IMR-90 (cell line): Measurements from ENCODE around the gene PPP1R15A. TPM values are rescaled to one million over a fixed set of nuclear protein-coding genes. Genes with fewer than 3 reads are reported as not detected.

Experiments used
- ATAC-seq: fragments of 200-7000 bp; cut with Tn5 transposase; 2 replicates; pipeline ENCODE4 v1.9.1; 2020; ENCODE audit warnings: low read depth, mild to moderate bottlenecking, moderate library complexity
- BruUV-seq: library from RNA; stranded (reverse); fragments of 400-500 nt; replicated peaks from 2 replicates; lab custom pipeline; 2021; lab: Mats Ljungman, UMichigan
- CTCF ChIA-PET: fragments of 300-600 bp; formaldehyde crosslinking; extraction: SDS; loops from one replicate; lab custom pipeline; 2021; ENCODE audit warnings: antibody characterized with exemption; lab: Yijun Ruan, JAX
- POLR2A ChIA-PET: fragments of 300-600 bp; sonication (Branson Sonifier 250); formaldehyde crosslinking; loops from one replicate; lab custom pipeline; 2022; ENCODE audit warnings: antibody characterized with exemption; ENCODE audit not compliant: unreplicated experiment; lab: Charles Lee
- DNase-seq: peaks from one replicate; pipeline ENCODE4 v3.0.0; 2013
- H2AFZ ChIP-seq: replicated peaks from 2 replicates; pipeline ENCODE3; 2013; ENCODE audit warnings: low read length, mild to moderate bottlenecking; ENCODE audit not compliant: poor library complexity
- H2AK5ac ChIP-seq: 2 replicates; pipeline ENCODE4 v1.6.1; 2013; ENCODE audit warnings: low read depth, low read length, inconsistent platforms
- H2AK9ac ChIP-seq: replicated peaks from 2 replicates; pipeline ENCODE3; 2013; ENCODE audit warnings: mild to moderate bottlenecking, low read depth, low read length, moderate library complexity; ENCODE audit not compliant: poor library complexity
- H2BK120ac ChIP-seq: 2 replicates; pipeline ENCODE4 v1.6.1; 2013; ENCODE audit warnings: low read depth, low read length, inconsistent platforms
- H2BK15ac ChIP-seq: 3 replicates; pipeline ENCODE4 v1.6.1; 2013; ENCODE audit warnings: low read depth, low read length, inconsistent platforms
- H2BK20ac ChIP-seq: 2 replicates; pipeline ENCODE4 v1.6.1; 2013; ENCODE audit warnings: low read depth, mild to moderate bottlenecking, inconsistent platforms, low read length, moderate library complexity
- H2BK5ac ChIP-seq: 2 replicates; pipeline ENCODE4 v1.6.1; 2013; ENCODE audit warnings: mild to moderate bottlenecking, low read depth, low read length, inconsistent platforms; ENCODE audit not compliant: poor library complexity, severe bottlenecking
- H3K14ac ChIP-seq: replicated peaks from 2 replicates; pipeline ENCODE4 v1.6.1; 2013; ENCODE audit warnings: low read depth, low read length, inconsistent platforms
- H3K18ac ChIP-seq: 2 replicates; pipeline ENCODE4 v1.6.1; 2013; ENCODE audit warnings: low read depth, low read length, control low read depth
- H3K23ac ChIP-seq: 2 replicates; pipeline ENCODE4 v1.6.1; 2013; ENCODE audit warnings: low read depth, low read length, inconsistent platforms
- H3K27ac ChIP-seq: 2 replicates; pipeline ENCODE4 v1.5.1; 2013; ENCODE audit warnings: mild to moderate bottlenecking, control low read depth, low read length; ENCODE audit not compliant: insufficient read depth
- H3K27me3 ChIP-seq: 2 replicates; pipeline ENCODE4 v1.6.1; 2013; ENCODE audit warnings: low read length; ENCODE audit not compliant: control insufficient read depth, insufficient read depth
- H3K36me3 ChIP-seq: 2 replicates; pipeline ENCODE4 v1.6.1; 2013; ENCODE audit warnings: low read length, mixed read lengths; ENCODE audit not compliant: control insufficient read depth, insufficient read depth
- H3K4ac ChIP-seq: 2 replicates; pipeline ENCODE4 v1.6.1; 2013; ENCODE audit warnings: low read depth, low read length, inconsistent platforms
- H3K4me1 ChIP-seq: 2 replicates; pipeline ENCODE4 v1.6.1; 2013; ENCODE audit warnings: low read length, mixed read lengths; ENCODE audit not compliant: control insufficient read depth, insufficient read depth
- H3K4me2 ChIP-seq: 2 replicates; pipeline ENCODE4 v1.6.1; 2013; ENCODE audit warnings: low read depth, mild to moderate bottlenecking, control low read depth, low read length, moderate library complexity
- H3K4me3 ChIP-seq: 2 replicates; pipeline ENCODE4 v1.5.1; 2013; ENCODE audit warnings: low read depth, mild to moderate bottlenecking, control low read depth, low read length, moderate library complexity; ENCODE audit not compliant: insufficient read depth
- H3K56ac ChIP-seq: 2 replicates; pipeline ENCODE4 v1.6.1; 2013; ENCODE audit warnings: low read length, inconsistent platforms; ENCODE audit not compliant: insufficient read depth; ENCODE audit errors: extremely low read depth
- H3K79me1 ChIP-seq, 2 experiments: 2 replicates each; pipeline ENCODE4 v1.6.1; 2013; ENCODE audit warnings: low read length in 2 of 2, inconsistent platforms in 1 of 2, low read depth in 1 of 2
- H3K9ac ChIP-seq: 2 replicates; pipeline ENCODE4 v1.6.1; 2013; ENCODE audit warnings: low read depth, low read length, control low read depth
- H3K9me1 ChIP-seq: 2 replicates; pipeline ENCODE4 v1.6.1; 2013; ENCODE audit warnings: low read length, inconsistent platforms; ENCODE audit not compliant: insufficient read depth
- H3K9me3 ChIP-seq: 2 replicates; pipeline ENCODE4 v1.6.1; 2013; ENCODE audit warnings: low read length; ENCODE audit not compliant: control insufficient read depth, insufficient read depth
- H4K20me1 ChIP-seq: 2 replicates; pipeline ENCODE4 v1.6.1; 2013; ENCODE audit warnings: low read length, inconsistent platforms; ENCODE audit not compliant: insufficient read depth
- H4K5ac ChIP-seq: 2 replicates; pipeline ENCODE4 v1.6.1; 2013; ENCODE audit warnings: mild to moderate bottlenecking, low read depth, low read length, control low read depth
- H4K8ac ChIP-seq, 2 experiments: 2 replicates each; pipeline ENCODE4 v1.6.1; 2013; ENCODE audit warnings: low read depth in 2 of 2, low read length in 2 of 2, control low read depth in 1 of 2, inconsistent platforms in 1 of 2
- H4K91ac ChIP-seq: 2 replicates; pipeline ENCODE4 v1.6.1; 2013; ENCODE audit warnings: low read depth, low read length, inconsistent platforms; ENCODE audit not compliant: insufficient read depth
- BHLHE40 ChIP-seq: fragments of 150-350 bp; IDR thresholded peaks from 2 replicates; pipeline ENCODE4 v1.6.1; 2016; ENCODE audit warnings: mild to moderate bottlenecking, low read depth, low read length
- FOS ChIP-seq: fragments of 150-350 bp; IDR thresholded peaks from 2 replicates; pipeline ENCODE4 v1.6.1; 2016; ENCODE audit warnings: low read depth, low read length
- MAFK ChIP-seq: IDR thresholded peaks from 2 replicates; pipeline ENCODE4 v1.6.1; 2012; ENCODE audit warnings: low read depth, low read length, improper control_type of control experiment
- MXI1 ChIP-seq: IDR thresholded peaks from 2 replicates; pipeline ENCODE4 v1.6.1; 2012; ENCODE audit warnings: low read depth, mild to moderate bottlenecking, low read length, moderate library complexity, borderline replicate concordance
- POLR2A ChIP-seq: IDR thresholded peaks from 2 replicates; pipeline ENCODE4 v1.6.1; 2012; ENCODE audit warnings: mild to moderate bottlenecking, low read depth, low read length
- WGBS, 2 experiments: methylation state at CpG; one replicate each; pipeline versions ENCODE4 v1.1.5 to v1.1.7; 2013; ENCODE audit warnings: missing lambda C conversion rate in 2 of 2; ENCODE audit not compliant: insufficient read length in 1 of 2; ENCODE audit errors: extremely low coverage in 2 of 2; 5-methylcytosine and 5-hydroxymethylcytosine counted together
- dilution Hi-C: fragments of 300-500 bp; cut with HindIII; formaldehyde crosslinking; loops from one replicate; pipeline ENCODE4 v1.14.3; 2018; ENCODE audit warnings: low sequenced_read_pairs; ENCODE audit not compliant: unreplicated experiment
- in situ Hi-C: fragments of 300-500 bp; cut with MboI; formaldehyde crosslinking; loops from 3 replicates; pipeline ENCODE4 v1.14.3; 2019; ENCODE audit warnings: low sequenced_read_pairs, inconsistent platforms, mixed read lengths
- intact Hi-C: fragments of 100-400 bp; cut with micrococcal nuclease; formaldehyde crosslinking; loops from 2 replicates; pipeline ENCODE4 v1.10.0; 2022
- polyA plus RNA-seq, 3 experiments: library from polyadenylated mRNA; depleted of rRNA; stranded (reverse); fragments of >200 nt; gene quantifications; 2 replicates each; pipeline ENCODE4 v1.2.3, GENCODE V29; 2012; ENCODE audit warnings: low replicate concordance in 1 of 3
- total RNA-seq: library from RNA; depleted of rRNA; stranded (reverse); fragments of >200 nt; gene quantifications from 2 replicates; pipeline ENCODE4 v1.2.3, GENCODE V29; 2012

Gene PPP1R15A
- total and polyA plus RNA-seq, 2 of the 4 experiments (the other 2 are of a cell fraction), result 26.7 to 87.7 TPM

GRCh38 chr19:48872884-48873475 lies 759 bp downstream of the PPP1R15A start:
- 0% methylated on average over 4 of the region's 14 CpGs; no CpG with 5 or more reads in 1 of the 2 experiments for WGBS, 2 experiments
- in situ Hi-C loops (no loop called here), dilution Hi-C loops (no loop called here), intact Hi-C loops (no loop called here)
- Histone ChIP-seq H3K9me1 (no peaks in the 10 kb centered on the region; the same call in 1 of the 2 replicates), H3K4me2 (peak overlapping the region; percentile 99), H3K18ac (peak overlapping the region; percentile 70), H3K56ac (peak overlapping the region; percentile 98), H2BK15ac (peak overlapping the region; percentile 53; the same call in 1 of the 3 replicates), H3K27ac (peak overlapping the region; percentile 92), H3K4ac (peak overlapping the region; percentile 99), H2AK9ac (peak overlapping the region; percentile 100), H3K9ac (peak overlapping the region; percentile 95), H2AFZ (no peak overlapping the region), H3K4me3 (peak overlapping the region; percentile 71), H4K20me1 (peaks cover 56% of the 10 kb centered on the region), H2BK120ac (peak overlapping the region; percentile 88), H4K5ac (peak overlapping the region; percentile 59), H3K23ac (peak overlapping the region; percentile 99), H3K27me3 (no peaks in the 10 kb centered on the region), H3K36me3 (peaks cover 36% of the 10 kb centered on the region), H2BK5ac (peak overlapping the region; percentile 94), H4K8ac (peak overlapping the region; percentile 18 to 91; a peak in 3 of 4 replicates), H4K91ac (peak overlapping the region; percentile 97), H2BK20ac (peak overlapping the region; percentile 60), H2AK5ac (peak overlapping the region; percentile 97), H3K79me1 (peaks cover 0 to 63% of the 10 kb centered on the region in 2 experiments), H3K9me3 (no peaks in the 10 kb centered on the region), H3K14ac (peak overlapping the region; percentile 100), H3K4me1 (peaks cover 11% of the 10 kb centered on the region)
- no TSS peak for BruUV-seq
- peak; percentile 28 for ATAC-seq
- peak; percentile 94 for DNase-seq
- POLR2A ChIA-PET, result interaction anchor here (0.6 to 1.0 kb wide), 4 partner anchors 8 to 312 kb away, joined by 3 to 6 read pairs (median 4); no protein-coding TSS in a partner anchor
- peak; percentile 80 for TF ChIP-seq BHLHE40
- peak; percentile 86 for TF ChIP-seq MXI1
- TF ChIP-seq MAFK, result no peak
- peak; percentile 53; the same call in 1 of the 2 replicates for TF ChIP-seq POLR2A
- peak; percentile 82 for TF ChIP-seq FOS
- CTCF ChIA-PET, result no interaction called here
